Heart left ventricle (tissue), 13 donors: ENCODE measurements around the gene GTPBP3.

Source experiments
- CTCF ChIP-seq, 12 donors: fragments of 200-600 bp; sonication (generic) in 4 of 12; IDR thresholded peaks; one replicate each; pipeline versions ENCODE4 v1.5.0 to v1.8.0; 2018 to 2022; ENCODE audit warnings: antibody characterized with exemption in 12 of 12, mild to moderate bottlenecking in 5 of 12
- POLR2A ChIP-seq, 2 donors: fragments of 450-650 bp; IDR thresholded peaks; one replicate each; pipeline ENCODE4 v1.6.1; 2017; ENCODE audit warnings: antibody characterized with exemption in 2 of 2, mild to moderate bottlenecking in 2 of 2, moderate library complexity in 2 of 2
- donor health status: ischemic (EF 13 %, LVEDD 7.1; RV severe dilation, severe dysfunction).
- donor health status: DM: no; HTN: yes; CAD: no.
- donor health status: DM: no; HTN: no; CAD: no.
- donor health status: ischemic (EF 25% LVEDD 6.9; RV normal size, moderate dysfunction).
- donor health status: ischemic (EF 25% LVEDD 5.7; RV mildly dilated, moderate dysfunction).
- donor health status: ischemic (EF 35%, LVEDD 5.7; RV mildly dilated, moderate dysfunction).
- donor health status: nonischemic (EF 11% LVEDD 7.7; RV severe dilation, severe dysfunction).
- donor health status: DM: yes; HTN: yes; CAD: no.
- donor health status: PGD.
- donor health status: ischemic (EF 29% LVEDD 5.4; RV normal size, mild dysfunction).
- donor health status: nonischemic (EF 23%, LVEDD 6.1; RV moderate dilation, normal function).

GRCh38 chr19:17340302-17340870 lies 3.0 kb downstream of the GTPBP3 start:
- no peak for TF ChIP-seq CTCF (IDR thresholded peaks at IDR 0.05)
- no peak for TF ChIP-seq POLR2A (IDR thresholded peaks at IDR 0.05)
